GM12878 (cell line): ENCODE results near the gene UBASH3A. TPM values are rescaled to one million over a fixed set of nuclear protein-coding genes. Genes with fewer than 3 reads are reported as not detected.

Experiments
- BHLHE40 ChIP-seq, 2 experiments: fragments of 450-650 bp in 1 of 2; IDR thresholded peaks; 2 replicates each; pipeline ENCODE4 v1.6.1; 2011 to 2017; ENCODE audit warnings: low read depth in 2 of 2, borderline replicate concordance in 1 of 2, improper control_type of control experiment in 1 of 2, low read length in 1 of 2, mild to moderate bottlenecking in 1 of 2
- CBFB ChIP-seq: IDR thresholded peaks from 2 replicates; pipeline ENCODE4 v1.6.1; 2016; ENCODE audit warnings: antibody characterized with exemption, low read depth
- EGR1 ChIP-seq, 2 experiments: IDR thresholded peaks; 1 replicate in 1 of 2; 2 replicates in 1 of 2; pipeline ENCODE4 v1.6.1; 2011 to 2012; ENCODE audit warnings: low read depth in 2 of 2, low read length in 2 of 2, borderline replicate concordance in 1 of 2, mild to moderate bottlenecking in 1 of 2, moderate library complexity in 1 of 2
- HCFC1 ChIP-seq: fragments of 150-350 bp; IDR thresholded peaks from 2 replicates; pipeline ENCODE4 v1.6.1; 2014; ENCODE audit warnings: low read length
- IKZF2 ChIP-seq, 2 experiments: fragments of 450-650 bp; IDR thresholded peaks; 2 replicates each; pipeline ENCODE4 v1.6.1; 2017; ENCODE audit warnings: mild to moderate bottlenecking in 2 of 2, moderate library complexity in 2 of 2
- KLF5 ChIP-seq: fragments of 450-650 bp; IDR thresholded peaks from 2 replicates; pipeline ENCODE4 v1.6.1; 2014; ENCODE audit warnings: mild to moderate bottlenecking; ENCODE audit not compliant: partially characterized antibody
- MYC ChIP-seq: IDR thresholded peaks from 2 replicates; pipeline ENCODE4 v1.6.1; 2011; ENCODE audit warnings: mild to moderate bottlenecking, low read length, moderate library complexity, inconsistent platforms; ENCODE audit not compliant: insufficient read depth, insufficient replicate concordance, insufficient read length, severe bottlenecking
- NFYB ChIP-seq: IDR thresholded peaks from 2 replicates; pipeline ENCODE4 v1.6.1; 2011; ENCODE audit warnings: low read depth, mild to moderate bottlenecking, low read length, improper control_type of control experiment, moderate library complexity; ENCODE audit not compliant: insufficient read depth
- PAX5 ChIP-seq: IDR thresholded peaks from 2 replicates; pipeline ENCODE4 v1.6.1; 2011; ENCODE audit warnings: low read depth, low read length, borderline replicate concordance
- RAD21 ChIP-seq: IDR thresholded peaks from 2 replicates; pipeline ENCODE4 v1.6.1; 2011; ENCODE audit warnings: mild to moderate bottlenecking, low read depth, low read length, moderate library complexity; ENCODE audit not compliant: insufficient read depth
- RAD51 ChIP-seq: fragments of 450-650 bp; IDR thresholded peaks from 2 replicates; pipeline ENCODE4 v1.6.1; 2016; ENCODE audit warnings: moderate library complexity, mild to moderate bottlenecking, inconsistent platforms
- RB1 ChIP-seq: fragments of 450-650 bp; formaldehyde crosslinking; IDR thresholded peaks from 2 replicates; pipeline ENCODE4 v1.6.1; 2017; ENCODE audit warnings: mild to moderate bottlenecking, borderline replicate concordance
- RUNX3 ChIP-seq: IDR thresholded peaks from 2 replicates; pipeline ENCODE4 v1.6.1; 2012; ENCODE audit warnings: low read length, inconsistent platforms
- SPI1 ChIP-seq: IDR thresholded peaks from 2 replicates; pipeline ENCODE4 v1.6.1; 2011; ENCODE audit warnings: low read depth, mild to moderate bottlenecking, low read length, moderate library complexity, borderline replicate concordance; ENCODE audit not compliant: insufficient read depth
- SREBF1 ChIP-seq: IDR thresholded peaks from 2 replicates; pipeline ENCODE4 v1.6.1; 2012; ENCODE audit warnings: mild to moderate bottlenecking, low read length
- STAT1 ChIP-seq: fragments of 450-650 bp; conservative IDR thresholded peaks from 2 replicates; pipeline ENCODE4 v1.6.1; 2014; ENCODE audit warnings: antibody characterized with exemption, mild to moderate bottlenecking
- ZNF384 ChIP-seq: IDR thresholded peaks from 2 replicates; pipeline ENCODE4 v1.6.1; 2012; ENCODE audit warnings: low read depth, mild to moderate bottlenecking, low read length, improper control_type of control experiment, borderline replicate concordance
- polyA plus RNA-seq, 11 experiments: library from polyadenylated mRNA; depleted of rRNA in 4 of 11; unstranded in 6 of 11; stranded (reverse) in 5 of 11; fragments of >200 nt; fragmentation: Nextera tagmentation in 4 of 11; fragmentation: Illumina TruSeq in 1 of 11; extraction: Ambion mirVana in 4 of 11; extraction: Trizol in 1 of 11; gene quantifications; 1 replicate in 1 of 11; 2 replicates in 10 of 11; pipeline versions ENCODE4 v1.2.1 to v1.2.3, GENCODE V29; 2011 to 2016; ENCODE audit warnings: inconsistent platforms in 2 of 11, missing spikeins in 2 of 11, low read depth in 1 of 11
- total RNA-seq, 4 experiments: library from RNA; depleted of rRNA in 3 of 4; stranded (reverse); fragments of >200 nt in 3 of 4; fragmentation: Illumina TruSeq in 1 of 4; extraction: Trizol in 1 of 4; gene quantifications; 2 replicates each; pipeline versions ENCODE4 v1.2.1 to v1.2.3, GENCODE V29; 2013 to 2021
- TF ChIP-seq, protein P1 (sequence below): fragments of 450-650 bp; formaldehyde crosslinking; IDR thresholded peaks from 2 replicates; pipeline ENCODE4 v1.4.0; 2022; ENCODE audit warnings: mild to moderate bottlenecking, moderate library complexity
- TF ChIP-seq, protein P2 (sequence below): fragments of 450-650 bp; IDR thresholded peaks from 2 replicates; pipeline ENCODE4 v1.6.1; 2014; ENCODE audit warnings: mild to moderate bottlenecking
- TF ChIP-seq, protein P3 (sequence below): IDR thresholded peaks from 2 replicates; pipeline ENCODE4 v1.6.1; 2012; ENCODE audit warnings: low read length, inconsistent platforms
- TF ChIP-seq, protein P4 (sequence below): fragments of 150-350 bp; IDR thresholded peaks from 2 replicates; pipeline ENCODE4 v1.6.1; 2014; ENCODE audit warnings: mild to moderate bottlenecking, low read depth, low read length
- TF ChIP-seq, protein P5 (sequence below): fragments of 450-650 bp; IDR thresholded peaks from 2 replicates; pipeline ENCODE4 v1.6.1; 2016; ENCODE audit warnings: mild to moderate bottlenecking

UBASH3A gene
- total and polyA plus RNA-seq, 10 of the 15 experiments (the other 5 are each of a cell fraction or from before 2014, with no cell fraction given) = 0.04 to 0.39 (median 0.23) TPM; not detected in 1

DNA sequence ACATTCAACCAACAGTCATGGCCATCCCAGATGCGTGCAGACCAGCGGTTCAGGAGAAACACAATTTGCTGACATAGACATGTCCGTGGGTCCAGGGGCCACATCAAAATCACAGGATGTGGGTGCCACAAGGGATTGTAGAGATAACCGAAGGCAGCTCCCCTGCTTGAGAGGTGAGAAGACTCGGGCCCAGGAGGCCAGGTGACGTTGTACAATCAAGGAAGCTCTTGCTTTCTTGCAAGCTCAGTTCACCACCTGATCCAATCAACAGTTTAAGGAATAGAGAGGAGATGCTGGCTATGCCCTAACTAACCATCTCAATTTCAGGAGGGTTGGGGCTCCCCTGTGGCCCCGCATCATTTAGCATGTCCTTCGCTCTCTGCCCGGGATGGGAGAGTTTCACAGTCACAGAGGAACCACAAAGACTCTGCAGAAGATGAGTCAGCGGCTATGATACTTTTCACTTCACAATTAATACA is 19.5 kb downstream of the UBASH3A start (continued):
- TF ChIP-seq, protein P1, sequence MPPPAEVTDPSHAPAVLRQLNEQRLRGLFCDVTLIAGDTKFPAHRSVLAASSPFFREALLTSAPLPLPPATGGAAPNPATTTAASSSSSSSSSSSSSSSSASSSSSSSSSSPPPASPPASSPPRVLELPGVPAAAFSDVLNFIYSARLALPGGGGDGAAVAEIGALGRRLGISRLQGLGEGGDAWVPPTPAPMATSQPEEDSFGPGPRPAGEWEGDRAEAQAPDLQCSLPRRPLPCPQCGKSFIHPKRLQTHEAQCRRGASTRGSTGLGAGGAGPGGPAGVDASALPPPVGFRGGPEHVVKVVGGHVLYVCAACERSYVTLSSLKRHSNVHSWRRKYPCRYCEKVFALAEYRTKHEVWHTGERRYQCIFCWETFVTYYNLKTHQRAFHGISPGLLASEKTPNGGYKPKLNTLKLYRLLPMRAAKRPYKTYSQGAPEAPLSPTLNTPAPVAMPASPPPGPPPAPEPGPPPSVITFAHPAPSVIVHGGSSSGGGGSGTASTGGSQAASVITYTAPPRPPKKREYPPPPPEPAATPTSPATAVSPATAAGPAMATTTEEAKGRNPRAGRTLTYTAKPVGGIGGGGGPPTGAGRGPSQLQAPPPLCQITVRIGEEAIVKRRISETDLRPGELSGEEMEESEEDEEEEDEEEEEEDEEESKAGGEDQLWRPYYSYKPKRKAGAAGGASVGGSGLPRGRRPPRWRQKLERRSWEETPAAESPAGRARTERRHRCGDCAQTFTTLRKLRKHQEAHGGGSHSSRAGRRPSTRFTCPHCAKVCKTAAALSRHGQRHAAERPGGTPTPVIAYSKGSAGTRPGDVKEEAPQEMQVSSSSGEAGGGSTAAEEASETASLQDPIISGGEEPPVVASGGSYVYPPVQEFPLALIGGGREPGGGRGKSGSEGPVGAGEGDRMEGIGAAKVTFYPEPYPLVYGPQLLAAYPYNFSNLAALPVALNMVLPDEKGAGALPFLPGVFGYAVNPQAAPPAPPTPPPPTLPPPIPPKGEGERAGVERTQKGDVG = no peak
- no peak for TF ChIP-seq NFYB
- 0 out of 2 replicates have a peak, but pooled peaks have one; percentile 31 for TF ChIP-seq RAD51
- no peak for TF ChIP-seq STAT1
- no peak for TF ChIP-seq SPI1
- TF ChIP-seq, protein P2, sequence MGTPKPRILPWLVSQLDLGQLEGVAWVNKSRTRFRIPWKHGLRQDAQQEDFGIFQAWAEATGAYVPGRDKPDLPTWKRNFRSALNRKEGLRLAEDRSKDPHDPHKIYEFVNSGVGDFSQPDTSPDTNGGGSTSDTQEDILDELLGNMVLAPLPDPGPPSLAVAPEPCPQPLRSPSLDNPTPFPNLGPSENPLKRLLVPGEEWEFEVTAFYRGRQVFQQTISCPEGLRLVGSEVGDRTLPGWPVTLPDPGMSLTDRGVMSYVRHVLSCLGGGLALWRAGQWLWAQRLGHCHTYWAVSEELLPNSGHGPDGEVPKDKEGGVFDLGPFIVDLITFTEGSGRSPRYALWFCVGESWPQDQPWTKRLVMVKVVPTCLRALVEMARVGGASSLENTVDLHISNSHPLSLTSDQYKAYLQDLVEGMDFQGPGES = no peak
- no peak for TF ChIP-seq EGR1 (IDR thresholded peaks at IDR 0.05; ENCODE audit: borderline replicate concordance in 1 of 2, low read depth in 2 of 2, low read length in 2 of 2)
- no peak for TF ChIP-seq CBFB
- peak; percentile 14; the same call in 1 of the 2 replicates for TF ChIP-seq RAD21
- peak; percentile 86 to 88 for TF ChIP-seq IKZF2 (IDR thresholded peaks at IDR 0.05)
- no peak for TF ChIP-seq RUNX3
- no peak for TF ChIP-seq MYC
- TF ChIP-seq HCFC1 = no peak
- TF ChIP-seq SREBF1 = no peak
- TF ChIP-seq RB1 = no peak
- TF ChIP-seq BHLHE40 (IDR thresholded peaks at IDR 0.05; ENCODE audit: borderline replicate concordance in 1 of 2, low read depth in 2 of 2, low read length in 1 of 2) = peak in 1 of 2 experiments; percentile 47; a peak in 2 of 4 replicates
- TF ChIP-seq, protein P3, sequence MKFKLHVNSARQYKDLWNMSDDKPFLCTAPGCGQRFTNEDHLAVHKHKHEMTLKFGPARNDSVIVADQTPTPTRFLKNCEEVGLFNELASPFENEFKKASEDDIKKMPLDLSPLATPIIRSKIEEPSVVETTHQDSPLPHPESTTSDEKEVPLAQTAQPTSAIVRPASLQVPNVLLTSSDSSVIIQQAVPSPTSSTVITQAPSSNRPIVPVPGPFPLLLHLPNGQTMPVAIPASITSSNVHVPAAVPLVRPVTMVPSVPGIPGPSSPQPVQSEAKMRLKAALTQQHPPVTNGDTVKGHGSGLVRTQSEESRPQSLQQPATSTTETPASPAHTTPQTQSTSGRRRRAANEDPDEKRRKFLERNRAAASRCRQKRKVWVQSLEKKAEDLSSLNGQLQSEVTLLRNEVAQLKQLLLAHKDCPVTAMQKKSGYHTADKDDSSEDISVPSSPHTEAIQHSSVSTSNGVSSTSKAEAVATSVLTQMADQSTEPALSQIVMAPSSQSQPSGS = no peak
- TF ChIP-seq PAX5 = peak; percentile 22; the same call in 1 of the 2 replicates
- TF ChIP-seq, protein P4, sequence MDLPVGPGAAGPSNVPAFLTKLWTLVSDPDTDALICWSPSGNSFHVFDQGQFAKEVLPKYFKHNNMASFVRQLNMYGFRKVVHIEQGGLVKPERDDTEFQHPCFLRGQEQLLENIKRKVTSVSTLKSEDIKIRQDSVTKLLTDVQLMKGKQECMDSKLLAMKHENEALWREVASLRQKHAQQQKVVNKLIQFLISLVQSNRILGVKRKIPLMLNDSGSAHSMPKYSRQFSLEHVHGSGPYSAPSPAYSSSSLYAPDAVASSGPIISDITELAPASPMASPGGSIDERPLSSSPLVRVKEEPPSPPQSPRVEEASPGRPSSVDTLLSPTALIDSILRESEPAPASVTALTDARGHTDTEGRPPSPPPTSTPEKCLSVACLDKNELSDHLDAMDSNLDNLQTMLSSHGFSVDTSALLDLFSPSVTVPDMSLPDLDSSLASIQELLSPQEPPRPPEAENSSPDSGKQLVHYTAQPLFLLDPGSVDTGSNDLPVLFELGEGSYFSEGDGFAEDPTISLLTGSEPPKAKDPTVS = no peak
- peak; percentile 67 for TF ChIP-seq KLF5
- TF ChIP-seq, protein P5, sequence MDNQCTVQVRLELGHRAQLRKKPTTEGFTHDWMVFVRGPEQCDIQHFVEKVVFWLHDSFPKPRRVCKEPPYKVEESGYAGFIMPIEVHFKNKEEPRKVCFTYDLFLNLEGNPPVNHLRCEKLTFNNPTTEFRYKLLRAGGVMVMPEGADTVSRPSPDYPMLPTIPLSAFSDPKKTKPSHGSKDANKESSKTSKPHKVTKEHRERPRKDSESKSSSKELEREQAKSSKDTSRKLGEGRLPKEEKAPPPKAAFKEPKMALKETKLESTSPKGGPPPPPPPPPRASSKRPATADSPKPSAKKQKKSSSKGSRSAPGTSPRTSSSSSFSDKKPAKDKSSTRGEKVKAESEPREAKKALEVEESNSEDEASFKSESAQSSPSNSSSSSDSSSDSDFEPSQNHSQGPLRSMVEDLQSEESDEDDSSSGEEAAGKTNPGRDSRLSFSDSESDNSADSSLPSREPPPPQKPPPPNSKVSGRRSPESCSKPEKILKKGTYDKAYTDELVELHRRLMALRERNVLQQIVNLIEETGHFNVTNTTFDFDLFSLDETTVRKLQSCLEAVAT = peak; percentile 89
- no peak for TF ChIP-seq ZNF384
